Thoracic aorta (tissue), 2 donors: ENCODE results near the gene SOX6. TPM values are rescaled to one million over a fixed set of nuclear protein-coding genes. Genes with fewer than 3 reads are reported as not detected.

ENCODE experiments used
- ATAC-seq: fragments of 150-250 bp; one replicate; pipeline ENCODE4 v1.8.0; 2017; ENCODE audit warnings: low read depth; ENCODE audit not compliant: insufficient number of reproducible peaks, low FRiP score
- DNase-seq: peaks from one replicate; pipeline ENCODE4 v3.0.0-alpha.2; 2020; ENCODE audit warnings: low spot score
- H3K27ac ChIP-seq, 2 donors: fragments of 200-600 bp; sonication (generic); 1 replicate in 1 of 2; 2 replicates in 1 of 2; pipeline ENCODE4 v1.5.1; 2016; ENCODE audit warnings: mild to moderate bottlenecking in 2 of 2, moderate library complexity in 2 of 2
- H3K27me3 ChIP-seq: fragments of 200-600 bp; sonication (generic); replicated peaks from 2 replicates; pipeline ENCODE4 v1.6.0; 2016; ENCODE audit warnings: mild to moderate bottlenecking; ENCODE audit not compliant: insufficient read depth
- H3K36me3 ChIP-seq: fragments of 200-600 bp; sonication (generic); one replicate; pipeline ENCODE4 v1.5.1; 2016
- H3K4me1 ChIP-seq, 2 donors: fragments of 200-600 bp; sonication (generic); 1 replicate in 1 of 2; 2 replicates in 1 of 2; pipeline versions ENCODE4 v1.5.1 to v1.6.0; 2016; ENCODE audit warnings: low read depth in 2 of 2, mild to moderate bottlenecking in 1 of 2; ENCODE audit not compliant: control insufficient read depth in 1 of 2
- H3K4me3 ChIP-seq: fragments of 200-600 bp; sonication (generic); 2 replicates; pipeline ENCODE4 v1.5.1; 2016; ENCODE audit warnings: mild to moderate bottlenecking
- H3K9me3 ChIP-seq: fragments of 200-600 bp; sonication (generic); 2 replicates; pipeline ENCODE4 v1.5.1; 2016
- CTCF ChIP-seq: fragments of 200-600 bp; sonication (generic); IDR thresholded peaks from one replicate; pipeline ENCODE4 v1.5.1; 2019; ENCODE audit warnings: antibody characterized with exemption
- total RNA-seq, 2 donors: library from RNA; depleted of rRNA; stranded (reverse); fragments of >200 nt; gene quantifications; one replicate each; pipeline versions ENCODE4 v1.1.0 to v1.2.3, GENCODE V29; 2016

Gene SOX6
- total RNA-seq, 2 donors from 2014 or later = 0.27 to 0.56 TPM

GRCh38 chr11:16248248-16248647 lies 108.1 kb downstream of the SOX6 start:
- Histone ChIP-seq H3K4me3 (no peak overlapping the region), H3K9me3 (peaks cover 2% of the 10 kb centered on the region), H3K27ac (no peak overlapping the region), H3K27me3 (no peaks in the 10 kb centered on the region), H3K4me1 (no peaks in the 10 kb centered on the region), H3K36me3 (no peaks in the 10 kb centered on the region)
- no peak for ATAC-seq
- no peak for DNase-seq
- no peak for TF ChIP-seq CTCF

- Histone ChIP-seq H3K36me3 (no peaks in the 10 kb centered on the region), H3K27me3 (no peaks in the 10 kb centered on the region), H3K9me3 (peaks cover 2% of the 10 kb centered on the region), H3K4me3 (no peak overlapping the region), H3K27ac (no peak overlapping the region), H3K4me1 (peaks cover 0 to 8% of the 10 kb centered on the region in 2 donors)
- no peak for TF ChIP-seq CTCF
- ATAC-seq (no peak), DNase-seq (no peak)
Measured at GRCh38 chr11:16242806-16243205, 113.5 kb downstream of the SOX6 start.

- Histone ChIP-seq H3K4me3 (no peak overlapping the region), H3K27ac (no peak overlapping the region), H3K4me1 (peaks cover 0 to 8% of the 10 kb centered on the region in 2 donors), H3K9me3 (no peaks in the 10 kb centered on the region), H3K27me3 (no peaks in the 10 kb centered on the region), H3K36me3 (no peaks in the 10 kb centered on the region)
- no peak for TF ChIP-seq CTCF
- no peak for ATAC-seq
- no peak for DNase-seq
Measured at GRCh38 chr11:16240687-16241086, 115.7 kb downstream of the SOX6 start.

- ATAC-seq (no peak), DNase-seq (no peak)
- Histone ChIP-seq H3K4me3 (no peak overlapping the region), H3K27me3 (no peaks in the 10 kb centered on the region), H3K4me1 (peaks cover 0 to 8% of the 10 kb centered on the region in 2 donors), H3K9me3 (no peaks in the 10 kb centered on the region), H3K27ac (no peak overlapping the region), H3K36me3 (no peaks in the 10 kb centered on the region)
- TF ChIP-seq CTCF = no peak
Measured at GRCh38 chr11:16239141-16240105, 116.9 kb downstream of the SOX6 start.

- no peaks in the 10 kb centered on the region for H3K9me3 ChIP-seq
- no peak overlapping the region for H3K27ac ChIP-seq
- no peaks in the 10 kb centered on the region for H3K36me3 ChIP-seq
- H3K4me1 ChIP-seq = no peaks in the 10 kb centered on the region
- TF ChIP-seq CTCF = no peak
- ATAC-seq (no peak), DNase-seq (no peak)
- no peak overlapping the region for H3K4me3 ChIP-seq
- H3K27me3 ChIP-seq = no peaks in the 10 kb centered on the region
Measured at GRCh38 chr11:16226245-16226644, 130.1 kb downstream of the SOX6 start.
